IPS-NIHi7 (cell line): ENCODE results near the gene ROBO1.
A peak's percentile ranks its signal among the peaks of the same experiment; 100 is the strongest.
"Not testable (repeated sequence)": the region's sequence is repeated elsewhere in the genome, so short reads cannot be mapped to it uniquely, and the experiment has no call there.

Source experiments
- DNase-seq: peaks from one replicate; pipeline ENCODE4 v3.0.0; 2012; ENCODE audit warnings: mixed read lengths; ENCODE audit errors: extremely low spot score

Gene ROBO1

DNA sequence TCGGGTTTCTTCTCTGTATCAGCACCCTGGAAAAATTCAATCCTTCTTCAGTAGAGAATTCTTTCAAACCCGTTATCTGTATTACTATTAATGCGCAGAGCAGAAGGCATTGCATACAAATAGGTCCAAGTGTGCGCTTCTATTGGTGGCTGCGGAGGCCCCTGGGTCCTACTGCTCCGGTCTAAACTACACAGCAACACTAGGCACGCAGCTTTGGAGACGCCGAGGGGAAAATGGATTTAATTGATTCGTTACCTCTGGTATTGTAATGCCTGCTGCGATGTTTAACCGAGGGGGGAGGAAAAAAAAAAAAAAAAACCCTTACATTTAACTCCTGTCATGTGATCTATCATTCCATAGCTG is at the start of gene ROBO1:
ROBO1 (minus strand) TSS at position 94 of the 363 bp plus-strand sequence.
- no peak for DNase-seq

- no peak for DNase-seq
These were observed 49.4 kb upstream of the ROBO1 start for GRCh38 chr3:79817224-79817623.

- DNase-seq, result no peak
These were observed 47.7 kb upstream of the ROBO1 start for GRCh38 chr3:79815478-79815877.

DNA sequence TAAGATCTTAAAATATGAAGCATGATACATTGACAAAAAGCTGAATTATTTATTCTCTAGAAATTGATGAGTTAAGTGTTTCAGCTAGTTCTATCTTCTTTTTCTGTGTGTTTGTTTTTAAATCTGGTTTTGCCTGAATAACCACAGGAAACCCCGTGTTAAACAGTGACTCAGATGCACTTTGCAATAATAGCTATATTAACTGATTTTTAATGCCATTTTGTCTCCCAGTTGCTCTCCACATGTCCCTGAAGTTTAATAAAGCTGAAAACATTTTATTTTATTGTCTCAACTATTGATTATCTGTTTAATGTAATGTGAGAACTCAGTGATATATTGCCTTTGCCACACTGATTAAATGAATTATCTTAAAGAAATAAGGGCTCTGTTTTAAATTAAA is 42.8 kb upstream of the ROBO1 start:
- no peak for DNase-seq

DNA sequence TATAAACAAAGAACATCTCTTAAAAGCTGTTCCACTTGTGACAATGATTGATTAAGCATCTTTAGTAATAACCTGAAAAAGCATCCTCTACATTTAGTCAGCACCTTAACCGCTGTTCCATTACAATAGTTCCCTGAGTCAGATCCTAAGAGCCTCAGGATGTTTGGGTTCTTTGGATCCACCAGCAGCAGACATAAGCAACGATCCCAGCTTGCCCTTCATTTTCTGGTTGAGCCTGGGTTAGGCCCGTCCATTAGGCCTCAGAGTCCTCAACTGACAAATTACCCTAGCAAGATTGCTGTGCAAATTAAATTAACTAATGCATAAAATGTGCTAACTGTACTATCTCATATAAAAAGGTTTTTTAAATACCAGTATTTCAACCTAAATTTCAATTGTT is 42.3 kb upstream of the ROBO1 start:
- no peak for DNase-seq

DNA sequence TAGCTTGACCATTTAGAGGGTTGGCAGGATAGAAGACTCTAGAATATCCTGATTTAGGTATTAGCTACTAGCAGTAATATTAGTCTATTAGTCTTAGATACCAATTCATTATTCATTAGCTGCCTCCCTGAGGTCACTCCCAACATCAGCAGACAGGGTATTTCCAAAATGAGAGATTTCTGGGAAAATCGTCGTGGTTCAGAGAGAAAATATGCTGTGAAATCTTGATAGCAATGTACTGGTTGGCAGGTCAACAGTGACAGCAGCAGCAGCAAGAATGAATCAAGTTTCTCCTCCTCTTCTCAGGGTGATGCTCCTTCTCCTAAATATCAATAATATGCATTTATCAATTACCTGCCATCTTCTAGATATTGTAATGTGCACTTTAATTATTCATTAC is 41.3 kb upstream of the ROBO1 start:
- no peak for DNase-seq

- no peak for DNase-seq
These were observed 40.7 kb upstream of the ROBO1 start for GRCh38 chr3:79808515-79808914.

- not testable (repeated sequence) for DNase-seq
These were observed 22.4 kb upstream of the ROBO1 start for GRCh38 chr3:79790177-79790576.

DNA sequence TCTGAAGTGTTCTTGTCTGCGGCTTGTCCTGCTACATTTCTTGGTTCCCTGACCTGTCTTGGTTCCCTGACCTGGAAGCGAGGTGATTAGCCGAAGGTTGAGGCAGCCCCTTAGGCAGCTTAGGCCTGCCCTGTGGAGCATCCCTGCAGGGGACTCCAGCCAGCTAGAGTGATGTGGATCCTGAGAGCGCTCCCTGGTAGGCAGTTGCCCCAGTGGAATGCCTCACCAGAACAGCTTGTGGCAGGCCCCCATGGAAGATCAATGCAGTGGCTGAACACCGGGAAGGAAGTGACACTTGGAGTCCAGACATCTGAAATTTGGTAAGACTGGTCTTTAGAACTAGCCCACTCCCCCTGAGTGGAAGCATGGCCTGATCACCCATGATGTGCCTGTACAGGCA is 5.5 kb upstream of the ROBO1 start:
- DNase-seq, result no peak

DNA sequence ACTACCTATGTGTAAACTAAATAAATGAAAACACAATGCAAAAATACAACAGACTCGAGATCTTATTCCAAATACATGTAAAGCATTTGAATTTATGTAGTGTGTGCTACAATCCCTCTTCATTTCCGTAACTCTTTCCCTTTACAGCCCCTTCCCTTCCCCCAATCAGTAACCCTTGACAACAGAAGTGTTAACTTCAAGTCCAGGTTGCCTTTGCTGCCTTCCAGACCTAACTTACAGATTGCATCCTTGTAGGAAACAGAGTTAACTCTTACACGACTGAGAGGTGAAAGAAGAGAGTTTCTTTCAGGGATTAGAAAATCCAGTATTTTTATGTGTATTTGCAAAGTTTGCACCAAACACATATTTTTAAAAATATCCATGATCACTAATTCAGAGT is 1.4 kb upstream of the ROBO1 start:
- peak; percentile 8 for DNase-seq

DNA sequence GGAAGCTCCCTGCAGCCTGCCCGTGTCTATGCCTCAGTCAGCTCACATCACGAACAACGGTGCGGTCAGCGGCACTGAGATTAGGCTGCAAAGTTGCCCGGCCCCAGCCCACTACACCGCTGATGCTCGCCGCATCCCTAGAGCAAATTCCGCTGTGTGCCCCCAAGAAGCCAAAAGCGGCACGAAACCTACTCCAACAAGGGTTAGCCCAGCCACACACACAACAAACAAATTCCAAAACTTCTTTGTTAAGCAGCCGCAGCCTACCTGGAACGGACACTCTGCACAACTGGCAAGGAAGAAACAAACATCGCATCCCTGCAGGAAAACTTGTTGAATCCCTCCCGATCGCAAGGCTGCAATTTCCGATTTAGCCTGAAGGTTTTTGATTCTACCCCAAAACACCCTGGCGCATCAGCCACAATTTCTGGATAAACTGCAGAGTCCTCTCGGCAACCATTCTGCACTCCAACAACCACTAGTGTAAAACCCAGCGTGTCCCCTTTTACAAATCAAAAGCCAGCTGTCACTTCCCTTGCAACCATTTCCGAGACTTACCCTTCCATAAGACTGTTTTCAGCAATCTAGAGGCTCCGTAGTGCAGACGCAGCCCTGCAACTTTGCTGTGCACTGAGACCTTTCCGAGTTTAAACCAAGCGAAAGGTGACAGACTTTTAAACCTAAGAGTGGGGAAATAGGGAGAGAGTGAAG is 449 bp downstream of the ROBO1 start:
- DNase-seq, result peak; percentile 7

- DNase-seq, result peak; percentile 9
These were observed 1.2 kb downstream of the ROBO1 start for GRCh38 chr3:79766496-79767193.

DNA sequence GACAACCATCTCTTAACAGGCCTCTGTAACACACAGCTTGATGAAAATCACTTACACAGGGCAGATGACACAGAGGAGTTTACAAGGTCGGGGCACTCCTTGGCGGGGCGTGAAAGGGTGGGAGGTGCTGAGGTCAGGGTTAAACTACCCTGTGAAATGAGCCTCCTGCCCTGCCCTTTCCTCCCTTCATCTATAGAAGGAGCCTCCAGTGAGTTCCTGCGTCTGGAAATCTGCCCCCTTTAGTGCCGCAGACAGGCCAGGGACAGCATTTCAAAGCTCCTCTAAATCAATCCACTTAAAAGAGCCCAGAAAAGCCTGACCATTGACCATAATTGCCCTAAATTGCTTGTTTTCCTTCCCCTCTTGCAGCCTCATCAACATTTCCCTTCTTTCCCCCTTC is 1.9 kb downstream of the ROBO1 start:
- DNase-seq, result peak; percentile 8

DNA sequence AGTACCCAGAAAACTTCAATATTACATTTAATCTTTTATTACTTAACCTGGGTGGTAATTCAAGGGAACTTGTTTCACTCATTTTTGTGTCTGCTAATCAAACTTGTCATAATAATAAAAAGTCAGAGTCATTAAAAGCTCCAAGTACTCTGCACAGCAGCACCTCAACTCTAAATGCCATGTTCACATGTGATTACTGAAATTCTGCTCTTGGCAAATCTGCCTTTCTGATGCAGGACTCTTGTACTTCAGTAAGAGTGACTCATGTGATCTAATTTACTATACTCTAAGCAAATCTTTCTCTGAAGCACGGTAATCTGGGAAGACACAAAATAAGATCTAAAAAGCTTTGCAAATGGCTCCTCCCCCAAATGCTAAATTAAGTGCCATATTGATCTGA is 6.4 kb downstream of the ROBO1 start:
- DNase-seq, result no peak

- DNase-seq, result no peak
These were observed 16.1 kb downstream of the ROBO1 start for GRCh38 chr3:79751703-79752102.

- DNase-seq, result no peak
These were observed 30.3 kb downstream of the ROBO1 start for GRCh38 chr3:79737530-79737929.

- no peak for DNase-seq
These were observed 38.7 kb downstream of the ROBO1 start for GRCh38 chr3:79729096-79729495.

DNA sequence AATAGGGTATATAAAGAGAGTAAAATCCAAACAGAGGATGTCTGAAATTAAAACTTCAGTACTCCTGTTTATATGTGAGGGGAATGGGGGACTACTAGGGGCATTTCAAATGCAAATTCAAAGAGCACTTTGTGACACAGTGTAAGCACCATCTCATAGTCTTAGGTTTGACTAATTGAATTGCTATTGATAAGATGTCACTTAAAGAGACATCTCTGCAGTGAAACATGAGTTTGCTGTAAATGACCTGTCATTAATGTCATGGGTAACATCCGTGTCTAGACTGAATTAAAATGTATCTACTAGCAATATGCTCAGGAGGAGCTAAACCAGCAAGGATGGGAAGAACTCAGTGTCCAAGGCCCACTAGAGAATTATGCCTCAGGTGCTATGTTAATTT is 41.0 kb downstream of the ROBO1 start:
- DNase-seq, result no peak

DNA sequence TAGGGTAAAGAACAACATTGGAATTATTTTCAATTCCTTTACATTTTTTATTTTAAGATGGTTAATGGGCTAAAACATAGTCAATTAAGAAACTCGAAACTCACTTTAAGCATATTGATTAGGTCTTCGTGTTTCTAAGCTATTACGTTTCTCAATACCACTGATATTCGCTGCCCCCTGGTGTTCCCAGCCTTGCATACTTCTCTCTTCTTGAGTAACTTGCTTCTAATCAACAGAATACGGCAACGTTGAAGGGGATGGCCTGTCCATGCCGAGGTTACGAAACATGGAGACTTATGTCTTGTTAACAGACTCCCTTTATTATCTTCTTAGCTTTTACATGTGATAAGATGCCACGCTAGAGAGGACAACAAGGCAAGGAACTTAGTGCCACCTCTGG is 43.6 kb downstream of the ROBO1 start:
- DNase-seq, result peak; percentile 7

DNA sequence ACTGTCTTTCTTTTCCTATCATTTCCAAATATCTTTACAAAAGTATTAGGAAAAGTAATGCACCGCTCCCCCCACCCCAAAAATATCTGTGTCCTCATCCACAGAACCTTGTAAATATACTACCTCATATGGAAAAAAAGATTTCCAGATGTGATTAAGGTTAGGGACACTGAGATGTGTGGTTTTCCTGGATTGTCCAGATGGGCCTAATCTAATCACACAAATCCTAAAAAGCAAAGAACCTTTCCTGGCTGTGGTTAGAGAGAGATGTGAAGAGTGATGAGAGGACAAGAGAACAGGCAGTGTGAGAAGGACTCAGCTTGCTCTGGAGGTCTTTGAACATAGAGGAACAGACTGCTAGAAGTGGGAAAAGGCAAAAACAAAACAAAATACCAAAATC is 77.7 kb downstream of the ROBO1 start:
- no peak for DNase-seq

- no peak for DNase-seq
These were observed 82.7 kb downstream of the ROBO1 start for GRCh38 chr3:79685108-79685507.

GRCh38 chr3:79684041-79684440 is 83.8 kb downstream of the ROBO1 start:
- no peak for DNase-seq

DNA sequence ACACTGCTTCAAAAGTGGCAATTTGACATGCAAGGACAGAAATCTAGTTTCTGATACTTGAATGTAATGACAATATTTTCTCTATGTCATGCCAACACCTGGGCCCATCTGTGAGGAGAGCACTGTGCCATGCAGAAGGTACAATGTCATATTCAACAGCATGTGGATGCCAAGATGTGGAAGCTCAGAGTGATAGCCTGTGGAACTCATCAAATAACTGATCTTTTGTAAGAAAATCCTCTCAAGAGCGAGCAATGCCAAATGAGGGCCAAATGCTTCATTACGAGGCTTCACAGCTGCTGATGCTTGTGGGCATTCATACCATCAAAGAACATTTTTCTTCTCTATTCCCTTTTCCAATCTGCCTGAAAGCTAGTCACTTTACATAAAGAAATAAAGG is 95.1 kb downstream of the ROBO1 start:
- no peak for DNase-seq

GRCh38 chr3:79672075-79672474 is 95.7 kb downstream of the ROBO1 start:
- no peak for DNase-seq
